Activated CD4-positive, alpha-beta T cell treated with anti-CD3 and anti-CD28 coated beads, Interleukin-2, amount 50 U/mL, for 24 hours (primary cell): ENCODE data around the gene HLA-C.
A peak's percentile ranks its signal among the peaks of the same experiment; 100 is the strongest.
"Not testable (repeated sequence)": the region's sequence is repeated elsewhere in the genome, so short reads cannot be mapped to it uniquely, and the experiment has no call there.

Source experiments
- DNase-seq, 2 donors: peaks; one replicate each; pipeline ENCODE4 v3.0.0-alpha.2; 2020; ENCODE audit warnings: low read depth in 1 of 2, low spot score in 1 of 2

HLA-C gene

DNA sequence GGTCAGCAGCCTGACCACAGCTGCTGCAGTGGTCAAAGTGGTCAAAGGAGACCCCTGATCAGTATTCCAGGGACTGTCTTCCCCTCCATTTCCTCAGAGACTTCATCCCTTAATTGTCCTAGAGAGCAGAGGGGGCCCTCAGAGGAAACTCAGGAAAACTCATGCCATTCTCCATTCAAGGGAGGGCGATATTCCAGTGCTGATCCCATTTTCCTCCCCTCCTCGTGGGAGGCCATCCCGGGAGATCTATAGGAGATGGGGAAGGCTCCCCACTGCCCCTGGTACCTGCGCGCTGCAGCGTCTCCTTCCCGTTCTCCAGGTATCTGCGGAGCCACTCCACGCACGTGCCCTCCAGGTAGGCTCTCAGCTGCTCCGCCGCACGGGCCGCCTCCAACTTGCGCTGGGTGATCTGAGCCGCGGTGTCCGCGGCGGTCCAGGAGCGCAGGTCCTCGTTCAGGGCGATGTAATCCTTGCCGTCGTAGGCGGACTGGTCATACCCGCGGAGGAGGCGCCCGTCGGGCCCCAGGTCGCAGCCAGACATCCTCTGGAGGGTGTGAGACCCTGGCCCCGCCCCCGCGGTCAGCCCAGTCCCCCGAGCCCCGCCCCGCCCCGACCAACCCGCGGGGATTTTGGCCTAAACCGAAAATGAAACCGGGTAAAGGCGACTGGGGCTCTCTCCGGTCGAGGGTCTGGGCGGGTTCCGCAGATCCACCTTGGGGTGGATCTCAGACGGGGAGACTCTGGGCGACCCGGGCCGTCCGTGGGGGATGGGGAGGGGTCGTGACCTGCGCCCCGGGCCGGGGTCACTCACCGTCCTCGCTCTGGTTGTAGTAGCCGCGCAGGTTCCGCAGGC lies 878 bp downstream of the HLA-C start:
- peak in 1 of 2 donors; percentile 54 for DNase-seq

DNA sequence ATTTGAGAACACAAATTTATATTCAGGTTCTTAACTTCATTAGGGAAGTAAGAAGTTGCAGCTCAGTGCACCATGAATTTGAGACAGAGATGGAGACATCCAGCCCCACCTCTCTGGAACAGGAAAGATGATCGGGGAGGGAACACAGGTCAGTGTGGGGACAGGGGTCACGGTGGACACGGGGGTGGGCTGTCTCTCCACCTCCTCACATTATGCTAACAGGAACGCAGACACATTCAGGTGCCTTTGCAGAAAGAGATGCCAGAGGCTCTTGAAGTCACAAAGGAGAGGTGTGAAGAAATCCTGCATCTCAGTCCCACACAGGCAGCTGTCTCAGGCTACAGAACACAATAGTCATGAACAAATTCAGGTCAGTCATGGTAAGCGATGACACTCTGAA lies 3.1 kb downstream of the HLA-C start:
- DNase-seq = no peak

DNA sequence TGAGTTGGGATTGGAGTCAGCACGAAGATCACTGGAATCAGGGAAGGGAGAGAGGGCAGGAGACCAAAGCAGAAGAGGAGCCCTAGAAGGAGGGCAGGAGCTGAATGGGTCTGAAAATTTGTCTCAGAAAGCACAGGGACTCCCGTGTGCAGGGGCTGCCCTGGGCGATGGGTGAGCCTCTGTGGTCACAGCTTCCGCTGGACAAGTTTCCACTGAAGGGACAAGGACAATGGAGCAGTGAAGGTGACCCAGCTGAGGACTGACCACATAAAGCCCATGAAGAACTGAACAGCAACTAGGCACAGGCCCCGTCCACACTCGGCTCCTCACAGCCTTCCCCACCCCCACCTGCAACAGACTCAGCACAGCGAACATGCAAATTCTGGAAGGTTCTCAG lies 3.5 kb downstream of the HLA-C start:
- no peak for DNase-seq

DNA sequence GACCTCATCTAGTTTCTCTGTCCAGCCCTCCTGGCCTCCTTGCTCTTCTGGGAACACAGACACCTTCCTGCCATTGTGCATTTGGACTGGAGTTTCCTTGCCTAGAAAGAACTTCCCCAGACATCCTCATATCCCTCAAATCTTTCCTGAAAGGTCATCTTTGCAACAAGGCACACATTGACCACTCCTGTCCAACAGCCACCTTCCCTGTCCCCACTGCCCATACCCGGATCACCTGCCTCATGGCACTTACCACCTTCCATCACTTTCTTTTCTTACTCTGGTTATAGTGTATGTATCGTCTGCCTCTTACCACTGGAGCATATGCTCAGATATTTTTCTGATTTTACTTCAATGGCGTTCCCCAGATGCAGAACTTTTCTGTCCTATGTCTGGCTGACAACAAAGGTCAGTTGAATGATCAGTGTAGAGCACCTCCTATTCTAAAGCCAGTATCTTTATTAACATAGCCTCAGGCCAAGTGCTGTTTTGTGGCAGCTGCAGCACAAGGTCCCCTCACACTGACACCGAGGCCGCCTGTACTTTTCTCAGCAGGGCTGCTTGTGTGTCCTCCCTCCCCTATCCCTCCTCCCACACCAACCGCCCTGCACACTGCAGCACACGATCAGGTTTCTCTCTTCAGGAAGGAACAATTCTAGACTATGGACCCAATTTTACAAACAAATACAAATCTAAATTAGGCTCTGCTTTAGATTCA lies 4.1 kb downstream of the HLA-C start:
- DNase-seq = no peak

DNA sequence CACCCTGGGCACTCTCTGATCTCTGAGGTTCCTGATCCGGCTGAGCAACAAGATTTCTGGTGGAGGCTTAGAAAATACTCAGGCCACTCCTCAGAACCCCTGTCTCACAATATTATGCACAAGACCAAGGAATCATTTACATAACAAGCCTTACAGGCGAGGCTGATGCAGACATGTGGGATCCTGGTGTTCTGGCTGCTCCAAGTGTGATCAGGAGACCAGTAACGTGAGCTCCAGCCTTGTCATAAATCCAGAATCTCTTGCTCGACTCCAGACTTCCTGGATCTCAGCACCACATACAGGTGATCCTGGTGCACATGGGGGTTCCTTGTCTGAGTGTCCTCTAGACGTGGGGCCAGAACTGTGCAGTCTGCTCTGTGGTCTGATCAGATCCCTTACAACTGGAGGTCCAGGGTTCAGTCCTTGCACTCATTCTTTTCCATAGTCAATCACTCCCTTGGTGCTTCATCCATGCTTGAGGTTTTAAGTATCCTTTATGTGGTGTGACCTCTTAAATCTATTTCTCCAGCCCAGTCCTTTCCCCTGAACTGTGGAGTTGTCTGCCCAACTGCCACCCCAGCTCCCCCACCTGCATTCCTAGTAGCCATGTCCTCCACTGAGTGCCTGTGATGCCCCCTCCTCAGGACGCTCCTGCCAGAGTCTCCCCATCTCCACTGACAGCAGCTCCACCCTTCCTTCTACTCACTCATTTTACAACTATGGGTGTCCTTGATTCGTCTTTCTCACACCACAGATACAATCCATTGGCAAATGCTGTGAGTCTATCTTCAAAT lies 5.1 kb downstream of the HLA-C start:
- no peak for DNase-seq

DNA sequence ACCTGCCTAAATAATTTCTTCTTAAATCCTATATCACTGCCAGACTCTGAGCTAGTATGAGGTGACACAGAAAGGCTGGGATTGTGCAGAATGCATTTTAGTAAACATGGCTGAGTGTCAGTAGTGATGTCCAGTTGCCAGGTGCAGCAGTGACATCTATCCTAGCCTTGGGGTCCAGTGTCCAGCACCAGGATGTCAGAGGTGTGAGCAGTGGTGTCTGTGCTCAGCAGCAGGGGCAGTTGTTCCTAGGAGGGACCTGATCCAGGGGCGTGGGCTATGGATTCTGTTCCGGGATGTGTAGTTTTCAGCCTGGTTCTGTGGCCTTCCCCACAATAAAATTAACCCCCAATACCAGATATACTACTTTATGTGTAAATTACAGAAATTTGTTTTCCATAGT lies 6.0 kb downstream of the HLA-C start:
- DNase-seq = no peak

DNA sequence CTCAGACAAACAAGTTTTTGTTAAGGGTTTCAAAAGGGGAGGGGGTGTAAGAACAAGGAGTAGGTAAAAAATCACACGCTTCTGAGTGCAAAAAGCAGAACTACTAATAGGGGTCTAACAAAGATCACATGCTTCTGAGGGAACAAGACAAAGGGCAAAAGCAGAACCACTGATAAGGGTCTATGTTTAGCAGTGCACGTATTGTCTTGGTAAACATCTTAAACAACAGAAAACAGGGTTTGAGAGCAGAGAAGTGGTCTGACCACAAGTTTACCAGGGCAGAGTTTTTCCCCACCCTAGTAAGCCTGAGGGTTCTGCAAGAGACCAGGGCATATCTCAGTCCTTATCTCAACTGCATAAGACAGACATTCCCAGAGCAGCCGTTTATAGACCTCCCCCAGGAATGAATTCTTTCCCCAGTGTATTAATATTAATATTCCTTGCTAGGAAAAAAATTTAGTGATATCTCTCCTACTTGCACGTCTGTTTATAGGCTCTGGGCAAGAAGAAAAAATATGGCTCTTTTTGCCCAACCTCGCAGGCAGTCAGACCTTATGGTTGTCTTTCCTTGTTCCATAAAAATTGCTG lies 8.5 kb downstream of the HLA-C start:
- DNase-seq = not testable (repeated sequence)

DNA sequence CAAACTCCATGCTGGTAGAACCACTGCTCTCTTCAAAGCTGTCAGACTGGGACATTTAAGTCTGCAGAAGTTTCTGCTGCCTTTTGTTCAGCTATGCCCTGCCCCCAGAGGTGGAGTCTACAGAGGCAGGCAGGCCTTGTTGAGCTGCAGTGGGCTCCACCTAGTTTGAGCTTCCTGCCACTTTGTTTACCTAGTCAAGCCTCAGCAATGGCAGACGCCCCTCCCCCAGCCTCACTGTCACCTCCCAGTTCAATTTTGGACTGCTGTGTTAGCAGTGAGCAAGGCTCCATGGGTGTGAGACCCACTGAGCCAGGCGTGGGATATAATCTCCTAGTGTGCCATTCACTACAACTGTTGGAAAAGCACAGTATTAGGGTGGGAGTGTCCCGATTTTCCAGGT lies 11.9 kb downstream of the HLA-C start:
- DNase-seq = not testable (repeated sequence)

DNA sequence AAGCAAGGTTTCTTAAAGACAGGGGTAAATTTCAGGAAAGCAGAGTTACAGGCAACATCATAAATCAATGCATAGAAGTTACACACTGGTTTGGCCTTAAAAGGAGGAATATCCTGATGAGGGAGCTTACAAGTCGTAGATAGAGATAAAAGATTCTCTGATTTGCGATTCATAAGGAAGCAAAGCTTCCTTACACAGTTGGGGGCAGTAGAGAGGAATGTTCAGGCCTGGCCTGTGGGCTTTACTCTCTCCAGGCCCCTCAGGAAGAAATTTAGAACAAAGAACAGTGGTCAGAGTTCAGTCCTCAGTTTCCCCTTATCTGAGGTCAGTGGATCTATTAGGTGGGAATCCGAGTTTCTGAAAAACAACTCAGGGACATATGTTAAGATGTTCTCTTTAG lies 19.3 kb downstream of the HLA-C start:
- no peak for DNase-seq

DNA sequence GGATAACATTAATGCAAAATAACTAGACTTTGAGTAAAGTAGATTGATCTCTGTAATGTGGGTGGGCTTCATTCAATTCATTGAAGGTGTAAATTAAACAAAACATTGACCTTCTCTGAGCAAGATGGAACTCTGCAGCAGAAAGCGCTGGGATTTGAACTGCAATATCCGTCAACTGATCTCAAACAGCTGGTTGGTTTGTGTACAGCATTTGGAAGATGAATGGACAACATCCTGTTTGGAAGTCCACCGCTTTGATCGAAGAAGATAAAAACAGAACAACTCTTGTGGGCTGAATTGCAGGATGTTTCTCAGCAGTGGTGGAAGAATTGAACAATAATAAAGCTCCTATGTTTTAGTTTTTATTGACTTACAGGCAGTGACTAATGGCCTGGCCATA lies 20.6 kb downstream of the HLA-C start:
- DNase-seq = no peak

DNA sequence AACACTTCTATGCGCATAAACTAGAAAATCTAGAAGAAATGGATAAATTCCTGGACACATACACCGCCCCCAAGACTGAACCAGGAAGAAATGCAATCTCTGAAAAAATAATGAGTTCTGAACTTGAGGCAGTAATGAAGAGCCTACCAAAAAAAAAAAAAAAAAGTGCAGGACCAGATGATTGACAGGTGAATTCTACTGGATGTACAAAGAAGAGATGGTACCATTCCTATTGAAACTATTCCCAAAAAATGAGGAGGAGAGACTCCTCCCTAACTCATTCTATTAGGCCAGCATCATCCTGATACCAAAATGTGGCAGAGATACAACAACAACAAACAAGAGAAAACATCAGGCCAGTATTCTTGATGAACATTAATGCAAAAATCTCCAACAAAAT lies 22.7 kb downstream of the HLA-C start:
- DNase-seq = no peak

DNA sequence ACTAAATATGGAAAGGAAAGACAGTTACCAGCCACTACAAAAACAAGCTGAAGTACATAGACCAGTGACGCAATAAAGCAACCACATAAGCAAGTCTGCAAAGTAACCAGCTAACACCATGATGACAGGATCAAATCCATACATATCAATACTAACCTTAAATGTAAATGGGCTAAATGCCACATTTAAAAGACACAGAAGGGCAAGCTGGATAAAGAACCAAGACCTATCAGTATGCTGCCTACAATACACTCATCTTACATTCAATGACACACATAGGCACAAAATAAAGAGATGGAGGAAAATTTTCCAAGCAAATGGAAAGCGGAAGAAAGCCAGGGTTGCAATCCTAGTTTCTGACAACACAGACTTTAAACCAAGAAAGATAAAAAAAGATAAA lies 24.1 kb downstream of the HLA-C start:
- no peak for DNase-seq

DNA sequence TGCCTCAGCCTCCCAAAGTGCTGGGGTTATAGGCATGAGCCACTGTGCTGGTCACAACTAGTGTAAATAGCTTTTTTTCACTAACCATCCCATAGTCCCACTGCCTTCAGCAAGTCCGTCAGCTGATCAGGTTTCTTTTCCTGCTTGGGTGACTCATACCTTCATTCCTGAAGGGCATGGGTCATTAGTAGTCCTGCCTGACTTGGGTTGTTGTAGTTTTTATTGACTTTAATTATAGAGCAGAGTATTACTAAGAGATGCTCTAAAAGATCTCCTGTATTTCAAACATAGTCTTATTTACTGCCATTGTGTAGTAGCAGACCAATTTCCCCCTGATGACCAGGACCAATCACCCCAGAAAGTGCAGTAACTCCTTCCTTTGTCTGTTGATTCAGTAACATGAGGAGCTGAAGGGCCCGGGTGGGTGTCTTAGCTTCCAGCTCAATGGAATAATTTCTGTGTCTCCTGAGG lies 25.8 kb downstream of the HLA-C start:
- DNase-seq = no peak

DNA sequence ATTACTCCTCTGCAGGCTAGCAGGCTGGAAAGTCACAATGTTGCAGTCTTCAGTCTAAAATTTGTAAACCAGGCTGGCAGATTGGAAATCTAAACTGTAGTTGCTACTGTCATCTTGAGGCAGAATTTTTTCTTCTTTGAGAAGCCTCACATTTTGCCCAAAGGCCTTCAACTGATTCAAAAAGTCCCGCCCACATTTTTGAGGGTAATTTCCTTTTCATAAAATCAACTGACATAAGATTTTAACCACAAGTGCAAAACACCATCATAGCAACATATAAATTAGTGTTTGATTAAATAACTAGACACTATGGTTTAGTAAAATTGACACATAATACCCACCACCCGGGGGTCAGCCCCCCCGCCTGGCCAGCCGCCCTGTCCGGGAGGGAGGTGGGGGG lies 28.4 kb downstream of the HLA-C start:
- DNase-seq = no peak

DNA sequence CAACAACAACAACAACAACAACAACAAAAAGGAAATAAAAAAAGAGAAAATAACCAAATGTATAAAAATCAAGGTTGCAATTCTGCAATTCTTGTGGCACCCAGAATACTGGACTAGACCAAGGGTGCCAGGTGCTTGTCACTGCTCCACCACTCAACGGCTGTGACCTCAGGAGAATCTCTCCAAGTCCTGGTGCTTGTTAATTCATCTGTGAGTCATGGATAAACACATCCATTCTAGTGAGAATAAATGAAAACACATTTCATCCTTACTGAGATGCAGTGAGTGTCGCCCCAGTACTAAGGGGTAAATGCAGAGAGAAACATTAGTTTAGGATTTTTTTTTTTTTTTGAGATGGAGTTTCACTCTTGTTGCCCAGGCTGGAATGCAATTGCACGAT lies 32.0 kb downstream of the HLA-C start:
- no peak for DNase-seq

DNA sequence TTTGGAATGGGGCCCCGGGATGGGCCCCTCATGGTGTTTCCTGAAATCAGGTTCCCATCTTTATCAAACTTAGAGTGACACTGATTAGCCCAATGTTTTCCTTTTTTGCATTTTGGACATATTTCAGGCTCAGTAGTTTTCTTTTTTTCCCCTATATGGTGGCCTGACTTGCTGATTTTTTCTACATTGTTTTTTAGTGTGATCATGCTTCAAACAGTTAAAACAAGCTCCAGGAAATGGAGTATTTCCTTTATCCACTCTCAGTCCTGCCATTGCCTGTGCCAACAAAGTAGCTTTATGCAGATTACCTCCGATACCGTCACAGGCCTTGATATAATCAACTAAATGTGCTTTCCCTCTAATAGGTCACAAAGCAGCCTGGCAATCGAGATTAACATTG lies 37.8 kb downstream of the HLA-C start:
- not testable (repeated sequence) for DNase-seq

DNA sequence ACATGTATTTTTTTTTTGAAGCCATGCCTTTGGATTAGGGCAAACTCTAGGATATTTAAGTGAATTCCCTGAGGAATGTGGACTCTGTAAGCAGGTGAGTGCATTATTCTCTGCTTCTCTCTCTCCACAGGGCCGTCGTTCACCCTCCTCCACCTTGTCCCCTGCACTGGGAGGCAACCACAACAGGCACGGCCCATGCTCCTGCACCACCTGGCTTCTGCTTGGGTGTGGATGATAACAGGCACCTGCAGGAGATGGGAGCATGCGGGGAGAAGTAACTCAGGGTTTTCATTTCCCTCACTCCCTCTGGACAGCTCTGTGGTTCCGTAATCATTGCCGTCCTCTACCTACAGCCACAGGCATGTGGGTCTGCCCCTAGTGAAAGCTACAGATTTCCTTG lies 43.4 kb downstream of the HLA-C start:
- DNase-seq = no peak

DNA sequence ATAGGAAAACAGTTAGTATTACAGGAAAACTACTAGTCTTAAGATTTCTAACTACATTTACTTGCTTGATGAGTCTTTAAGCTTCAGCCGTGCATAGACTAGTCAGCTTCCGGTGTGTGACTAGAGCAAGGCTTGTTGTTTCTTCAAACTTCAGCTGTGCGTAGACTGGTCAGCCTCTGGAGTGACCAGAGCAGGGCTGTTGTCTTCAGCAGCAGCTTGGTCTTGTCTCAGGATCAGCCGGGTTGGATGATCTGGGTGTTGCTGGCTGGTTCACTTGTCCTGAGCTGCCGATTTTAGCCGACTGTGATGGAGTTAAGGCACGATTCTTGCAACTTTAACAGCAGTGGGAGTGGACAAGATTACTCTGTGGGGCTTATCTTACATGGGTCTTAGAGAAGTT lies 44.7 kb downstream of the HLA-C start:
- DNase-seq = no peak

DNA sequence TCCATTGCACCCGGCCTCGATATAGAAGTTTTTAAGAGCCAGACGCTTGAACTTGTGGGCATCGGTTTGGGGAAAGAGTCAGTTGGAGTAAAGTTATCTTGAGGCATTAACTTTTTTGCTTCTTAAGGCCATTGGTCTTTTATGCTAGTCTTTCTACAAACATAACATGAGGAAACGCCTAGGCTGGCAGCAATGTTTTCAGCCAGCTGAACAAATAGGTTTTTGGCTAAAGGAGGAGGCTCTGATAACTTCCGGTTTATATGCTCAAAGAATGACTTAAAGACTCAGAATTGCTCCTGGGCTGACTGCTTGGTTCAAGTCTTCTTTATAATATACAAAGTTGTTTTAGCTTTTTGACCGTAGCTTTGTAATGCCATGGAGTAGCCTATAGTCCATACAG lies 46.2 kb downstream of the HLA-C start:
- DNase-seq = no peak

DNA sequence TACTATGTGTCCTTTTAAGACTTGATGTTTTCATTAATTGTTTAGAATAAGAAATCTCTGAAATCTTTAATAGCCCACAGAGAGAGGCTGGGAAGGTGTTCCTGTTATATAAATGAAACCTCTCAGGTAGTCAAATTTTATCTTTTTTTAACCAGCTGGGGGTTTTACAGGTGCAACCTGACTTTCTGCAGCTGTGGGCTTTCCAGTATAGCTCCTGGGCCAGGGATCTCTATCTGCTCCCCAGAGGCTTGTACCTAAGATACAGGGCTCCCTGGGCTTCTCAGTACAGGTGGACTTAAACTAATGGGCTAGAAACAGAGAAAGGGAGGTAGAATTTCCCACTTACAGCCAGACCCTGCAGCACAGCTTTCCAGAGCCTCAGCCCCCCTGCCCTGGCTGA lies 49.4 kb downstream of the HLA-C start:
- DNase-seq = no peak
